PC-9 (cell line): ENCODE measurements around the gene DVL1. TPM values are rescaled to one million over a fixed set of nuclear protein-coding genes. Genes with fewer than 3 reads are reported as not detected.
A peak's percentile ranks its signal among the peaks of the same experiment; 100 is the strongest.

Experiments
- BruUV-seq: library from RNA; stranded (reverse); fragments of 400-500 nt; replicated peaks from 2 replicates; lab custom pipeline; 2021; lab: Mats Ljungman, UMichigan
- CTCF ChIA-PET: fragments of 300-600 bp; sonication (Branson Sonifier 250); formaldehyde crosslinking; loops from one replicate; lab custom pipeline; 2022; ENCODE audit warnings: antibody characterized with exemption; lab: Charles Lee
- POLR2A ChIA-PET: fragments of 300-600 bp; sonication (Branson Sonifier 250); formaldehyde crosslinking; loops from one replicate; lab custom pipeline; 2022; ENCODE audit warnings: antibody characterized with exemption; ENCODE audit not compliant: unreplicated experiment; lab: Charles Lee
- DNase-seq, 2 experiments: peaks; one replicate each; pipeline versions ENCODE4 v3.0.0 to v3.0.0-alpha.2; 2015 to 2022; ENCODE audit warnings: mixed read lengths in 1 of 2
- H2AFZ ChIP-seq: fragments of 200-600 bp; sonication (generic); 2 replicates; pipeline ENCODE4 v1.8.1; 2017; ENCODE audit warnings: antibody characterized with exemption
- H3F3A ChIP-seq: fragments of 200-600 bp; sonication (generic); 2 replicates; pipeline ENCODE4 v1.8.1; 2017; ENCODE audit warnings: antibody characterized with exemption, mild to moderate bottlenecking, low read depth; ENCODE audit not compliant: insufficient read depth
- H3K27ac ChIP-seq: fragments of 200-600 bp; sonication (generic); 2 replicates; pipeline ENCODE4 v1.6.1; 2016; ENCODE audit warnings: mixed run types
- H3K27me3 ChIP-seq: fragments of 200-600 bp; sonication (generic); 2 replicates; pipeline ENCODE4 v1.6.1; 2016; ENCODE audit warnings: low read depth, mixed run types; ENCODE audit not compliant: insufficient read depth
- H3K36me3 ChIP-seq: fragments of 200-600 bp; sonication (generic); 2 replicates; pipeline ENCODE4 v1.6.1; 2016; ENCODE audit warnings: low read depth, mixed run types
- H3K4me1 ChIP-seq: fragments of 200-600 bp; sonication (generic); replicated peaks from 2 replicates; pipeline ENCODE4 v1.6.1; 2016; ENCODE audit warnings: mixed run types; ENCODE audit not compliant: insufficient read depth
- H3K4me2 ChIP-seq: fragments of 200-600 bp; sonication (generic); 2 replicates; pipeline ENCODE4 v1.6.1; 2017; ENCODE audit warnings: mixed run types
- H3K4me3 ChIP-seq: fragments of 200-600 bp; sonication (generic); 2 replicates; pipeline ENCODE4 v1.6.1; 2016; ENCODE audit warnings: mixed run types
- H3K79me2 ChIP-seq: fragments of 200-600 bp; sonication (generic); 2 replicates; pipeline ENCODE4 v1.6.1; 2017; ENCODE audit warnings: low read depth, mixed run types
- H3K9me2 ChIP-seq: fragments of 200-600 bp; sonication (generic); 2 replicates; pipeline ENCODE4 v1.8.1; 2017; ENCODE audit warnings: mild to moderate bottlenecking; ENCODE audit not compliant: insufficient read depth
- H3K9me3 ChIP-seq: fragments of 200-600 bp; sonication (generic); 2 replicates; pipeline ENCODE4 v1.8.1; 2016; ENCODE audit warnings: low read depth; ENCODE audit not compliant: insufficient read depth
- H4K20me1 ChIP-seq: fragments of 200-600 bp; sonication (generic); 2 replicates; pipeline ENCODE4 v1.8.1; 2017; ENCODE audit not compliant: insufficient read depth
- EZH2 ChIP-seq: fragments of 200-600 bp; sonication (generic); IDR thresholded peaks from 2 replicates; pipeline ENCODE4 v1.8.0; 2017; ENCODE audit warnings: antibody characterized with exemption, low read depth
- intact Hi-C: fragments of 100-400 bp; cut with micrococcal nuclease; formaldehyde crosslinking; loops from one replicate; pipeline ENCODE4 v1.10.0; 2022; ENCODE audit not compliant: unreplicated experiment
- total RNA-seq: library from RNA; stranded (reverse); gene quantifications from 2 replicates; pipeline ENCODE4 v1.2.3, GENCODE V29; 2021
- TF ChIP-seq, protein P1 (sequence below): fragments of 200-600 bp; sonication (generic); conservative IDR thresholded peaks from 2 replicates; pipeline ENCODE4 v1.6.1; 2017; ENCODE audit warnings: mixed run types, antibody characterized with exemption, mild to moderate bottlenecking, moderate library complexity

The DVL1 gene
- total RNA-seq, 1 experiment from 2014 or later: 95.8 TPM

DNA sequence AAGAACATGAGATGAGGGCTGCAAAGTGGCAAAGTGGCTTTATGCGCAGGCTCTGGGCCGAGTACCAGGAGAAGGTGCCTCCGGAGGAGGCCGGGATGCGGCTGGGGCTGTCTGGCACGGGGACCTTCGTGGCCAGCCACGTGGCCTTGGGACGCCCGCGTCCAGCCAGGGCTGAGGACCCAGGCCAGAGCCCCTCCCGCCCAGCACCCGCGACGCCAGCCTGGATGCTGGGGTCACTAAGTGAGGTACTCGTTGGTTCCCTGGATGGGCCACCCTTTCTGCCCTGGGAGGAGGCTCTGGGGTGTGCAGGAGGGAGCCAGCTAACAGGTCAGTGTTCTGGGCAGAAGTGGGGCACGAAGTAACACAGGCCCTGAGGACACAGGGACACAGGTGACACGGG is 56.4 kb downstream of the DVL1 start:
- H3K36me3 ChIP-seq: no peaks in the 10 kb centered on the region
- intact Hi-C loops: loop anchor here (5.0 kb wide), 1 partner anchor 311 kb away; the partner anchor contains the start of gene PERM1
- no peaks in the 10 kb centered on the region for H4K20me1 ChIP-seq
- TF ChIP-seq EZH2: no peak
- TF ChIP-seq, protein P1, sequence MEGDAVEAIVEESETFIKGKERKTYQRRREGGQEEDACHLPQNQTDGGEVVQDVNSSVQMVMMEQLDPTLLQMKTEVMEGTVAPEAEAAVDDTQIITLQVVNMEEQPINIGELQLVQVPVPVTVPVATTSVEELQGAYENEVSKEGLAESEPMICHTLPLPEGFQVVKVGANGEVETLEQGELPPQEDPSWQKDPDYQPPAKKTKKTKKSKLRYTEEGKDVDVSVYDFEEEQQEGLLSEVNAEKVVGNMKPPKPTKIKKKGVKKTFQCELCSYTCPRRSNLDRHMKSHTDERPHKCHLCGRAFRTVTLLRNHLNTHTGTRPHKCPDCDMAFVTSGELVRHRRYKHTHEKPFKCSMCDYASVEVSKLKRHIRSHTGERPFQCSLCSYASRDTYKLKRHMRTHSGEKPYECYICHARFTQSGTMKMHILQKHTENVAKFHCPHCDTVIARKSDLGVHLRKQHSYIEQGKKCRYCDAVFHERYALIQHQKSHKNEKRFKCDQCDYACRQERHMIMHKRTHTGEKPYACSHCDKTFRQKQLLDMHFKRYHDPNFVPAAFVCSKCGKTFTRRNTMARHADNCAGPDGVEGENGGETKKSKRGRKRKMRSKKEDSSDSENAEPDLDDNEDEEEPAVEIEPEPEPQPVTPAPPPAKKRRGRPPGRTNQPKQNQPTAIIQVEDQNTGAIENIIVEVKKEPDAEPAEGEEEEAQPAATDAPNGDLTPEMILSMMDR: no peak
- H3K4me3 ChIP-seq: no peak overlapping the region
- H3F3A ChIP-seq: no peaks in the 10 kb centered on the region
- no peaks in the 10 kb centered on the region for H3K9me3 ChIP-seq
- no peak overlapping the region for H2AFZ ChIP-seq
- H3K4me2 ChIP-seq: no peak overlapping the region
- ChIA-PET POLR2A (no interaction called here), CTCF (no interaction called here)
- no peak overlapping the region for H3K27ac ChIP-seq
- H3K9me2 ChIP-seq: no peaks in the 10 kb centered on the region
- BruUV-seq: no TSS peak
- H3K79me2 ChIP-seq: no peaks in the 10 kb centered on the region
- no peak for DNase-seq
- no peaks in the 10 kb centered on the region for H3K27me3 ChIP-seq
- peaks cover 16% of the 10 kb centered on the region for H3K4me1 ChIP-seq

DNA sequence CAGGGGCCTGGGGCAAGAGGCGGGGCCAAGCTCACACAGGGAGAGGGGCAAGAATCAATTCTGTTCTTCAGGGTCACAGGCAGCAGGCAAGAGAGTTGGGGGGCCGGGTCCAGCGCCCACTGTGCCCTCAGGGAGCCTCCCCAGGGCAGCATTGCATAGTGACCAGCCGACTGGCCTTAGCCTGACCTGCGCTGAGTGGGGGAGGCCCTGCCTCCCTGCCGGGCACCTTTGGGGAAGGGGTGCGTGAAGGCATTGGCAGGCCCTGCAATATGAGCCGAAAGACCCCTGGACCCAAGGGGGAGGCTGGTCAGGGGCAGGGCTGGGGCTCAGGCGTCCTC is 56.8 kb downstream of the DVL1 start:
- intact Hi-C loops: loop anchor here (5.0 kb wide), 1 partner anchor 310 kb away; the partner anchor contains the start of gene PERM1
- ChIA-PET CTCF (interaction anchor here (1.2 kb wide), 1 partner anchor 171 kb away, joined by 4 read pairs; no protein-coding TSS in a partner anchor), POLR2A (interaction anchor here (0.5 kb wide), 1 partner anchor 309 kb away, joined by 5 read pairs; no protein-coding TSS in a partner anchor)
- H3K27me3 ChIP-seq: no peaks in the 10 kb centered on the region
- H3K79me2 ChIP-seq: no peaks in the 10 kb centered on the region
- H3F3A ChIP-seq: no peaks in the 10 kb centered on the region
- DNase-seq: no peak
- H3K27ac ChIP-seq: no peak overlapping the region
- no peaks in the 10 kb centered on the region for H3K9me2 ChIP-seq
- BruUV-seq: no TSS peak
- no peaks in the 10 kb centered on the region for H4K20me1 ChIP-seq
- no peaks in the 10 kb centered on the region for H3K36me3 ChIP-seq
- H3K9me3 ChIP-seq: no peaks in the 10 kb centered on the region
- H2AFZ ChIP-seq: no peak overlapping the region
- TF ChIP-seq EZH2: no peak
- TF ChIP-seq, protein P1: no peak
- no peak overlapping the region for H3K4me3 ChIP-seq
- no peak overlapping the region for H3K4me2 ChIP-seq
- H3K4me1 ChIP-seq: peaks cover 16% of the 10 kb centered on the region

DNA sequence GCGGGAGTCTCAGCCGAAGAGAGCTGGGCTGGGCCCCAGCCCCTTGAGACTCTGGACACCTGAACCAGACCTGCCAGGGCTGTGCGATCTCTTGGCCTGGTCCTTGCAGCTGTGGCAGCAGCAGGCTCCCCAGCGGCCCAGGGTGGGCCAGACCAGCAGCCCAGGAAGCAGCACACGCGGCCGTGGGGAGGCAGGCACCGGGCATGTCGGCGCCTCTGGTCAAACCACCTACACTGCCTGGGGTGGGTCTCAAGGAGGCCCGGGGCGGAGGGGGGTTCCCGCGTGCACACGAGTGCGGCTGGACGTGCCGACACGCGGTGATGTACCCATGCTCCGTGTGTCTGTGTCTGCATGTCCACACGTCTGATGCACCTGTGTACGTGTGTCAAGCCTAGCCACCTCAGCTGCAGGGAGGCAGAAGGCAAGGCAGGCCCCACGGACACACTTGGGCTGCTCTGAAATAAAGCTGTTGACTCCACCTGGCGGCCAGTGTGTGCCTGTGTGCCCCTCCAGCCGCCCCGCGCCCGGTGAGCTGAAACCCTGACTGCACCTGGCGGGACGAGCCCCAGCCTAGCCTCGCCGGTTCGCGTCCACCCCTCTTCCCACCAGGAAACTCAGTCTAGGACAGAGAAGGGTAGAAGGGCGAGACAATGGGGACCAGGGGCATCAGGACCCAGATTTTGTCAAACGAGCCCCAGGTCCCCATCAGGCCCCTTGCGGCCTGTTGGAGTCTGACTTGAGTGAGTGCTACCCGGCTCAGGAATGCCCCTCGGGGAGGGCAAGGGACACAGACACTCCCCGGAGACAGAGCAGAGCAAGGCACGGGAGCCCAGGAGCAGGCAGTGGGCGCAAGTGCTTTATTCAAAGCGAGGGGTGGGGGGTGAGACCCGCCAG is 57.4 kb downstream of the DVL1 start:
- Histone ChIP-seq H3K4me2 (peak overlapping the region; percentile 65), H2AFZ (no peak overlapping the region), H3K79me2 (no peaks in the 10 kb centered on the region), H3K9me2 (no peaks in the 10 kb centered on the region), H3F3A (no peaks in the 10 kb centered on the region), H3K27me3 (no peaks in the 10 kb centered on the region), H3K4me1 (peaks cover 16% of the 10 kb centered on the region), H3K9me3 (no peaks in the 10 kb centered on the region), H3K27ac (no peak overlapping the region), H3K36me3 (no peaks in the 10 kb centered on the region), H3K4me3 (no peak overlapping the region), H4K20me1 (no peaks in the 10 kb centered on the region)
- no TSS peak for BruUV-seq
- TF ChIP-seq EZH2: no peak
- TF ChIP-seq, protein P1: peak; percentile 80
- DNase-seq: peak; percentile 56 to 65
- ChIA-PET POLR2A (interaction anchor here (0.5 to 0.6 kb wide), 2 partner anchors 18 to 309 kb away, joined by 5 to 16 read pairs; no protein-coding TSS in a partner anchor), CTCF (interaction anchor here (0.6 to 1.2 kb wide), 5 partner anchors 10 to 171 kb away, joined by 3 to 7 read pairs (median 4); no protein-coding TSS in a partner anchor)
- intact Hi-C loops: loop anchor here (2.0 to 5.0 kb wide), 2 partner anchors 169 to 309 kb away; partner anchors contain the start of gene PERM1
